DOHH2 (cell line): ENCODE results near the gene WDR59.
"Not testable (repeated sequence)": the region's sequence is repeated elsewhere in the genome, so short reads cannot be mapped to it uniquely, and the experiment has no call there.

Experiments used
- H3F3A ChIP-seq: fragments of 200-600 bp; sonication (generic), shearing (Covaris generic); 2 replicates; pipeline ENCODE4 v1.6.0; 2016; ENCODE audit warnings: antibody characterized with exemption, mild to moderate bottlenecking; ENCODE audit not compliant: control insufficient read depth, insufficient read depth
- H3K27ac ChIP-seq: fragments of 200-600 bp; sonication (generic); 2 replicates; pipeline ENCODE4 v1.5.1; 2014; ENCODE audit warnings: low read depth, mild to moderate bottlenecking, low read length, moderate library complexity
- H3K27me3 ChIP-seq: fragments of 200-600 bp; sonication (generic); 2 replicates; pipeline ENCODE4 v1.6.1; 2014; ENCODE audit warnings: mild to moderate bottlenecking, low read length, mixed read lengths; ENCODE audit not compliant: control insufficient read depth
- H3K36me3 ChIP-seq: fragments of 200-600 bp; sonication (generic); 2 replicates; pipeline ENCODE4 v1.6.1; 2014; ENCODE audit warnings: mild to moderate bottlenecking, low read length, moderate library complexity, mixed read lengths; ENCODE audit not compliant: control insufficient read depth
- H3K4me1 ChIP-seq: fragments of 200-600 bp; sonication (generic); 2 replicates; pipeline ENCODE4 v1.6.1; 2014; ENCODE audit warnings: mild to moderate bottlenecking, low read length, mixed read lengths; ENCODE audit not compliant: control insufficient read depth
- H3K4me2 ChIP-seq: fragments of 200-600 bp; sonication (generic); 2 replicates; pipeline ENCODE4 v1.6.0; 2014; ENCODE audit warnings: mild to moderate bottlenecking, low read length, moderate library complexity
- H3K4me3 ChIP-seq: fragments of 200-600 bp; sonication (generic); 2 replicates; pipeline ENCODE4 v1.5.1; 2014; ENCODE audit warnings: mild to moderate bottlenecking, low read length, mixed read lengths
- H3K79me2 ChIP-seq: fragments of 200-600 bp; sonication (generic); 2 replicates; pipeline ENCODE4 v1.6.1; 2014; ENCODE audit warnings: mild to moderate bottlenecking, low read length, mixed read lengths; ENCODE audit not compliant: control insufficient read depth
- H3K9me2 ChIP-seq: fragments of 200-600 bp; sonication (generic); replicated peaks from 2 replicates; pipeline ENCODE4 v1.6.1; 2014; ENCODE audit warnings: mild to moderate bottlenecking, low read length, mixed read lengths; ENCODE audit not compliant: control insufficient read depth
- H3K9me3 ChIP-seq: fragments of 200-600 bp; sonication (generic); 2 replicates; pipeline ENCODE4 v1.6.1; 2014; ENCODE audit warnings: antibody characterized with exemption, low read length, mixed read lengths; ENCODE audit not compliant: control insufficient read depth, insufficient read depth
- H4K20me1 ChIP-seq: fragments of 200-600 bp; sonication (generic); 2 replicates; pipeline ENCODE4 v1.6.0; 2014; ENCODE audit warnings: low read depth, mild to moderate bottlenecking, antibody characterized with exemption, low read length, moderate library complexity; ENCODE audit not compliant: control insufficient read depth, insufficient read depth
- EZH2phosphoT487 ChIP-seq: fragments of 200-600 bp; sonication (generic); IDR thresholded peaks from 2 replicates; pipeline ENCODE4 v1.6.1; 2017; ENCODE audit warnings: borderline replicate concordance, mild to moderate bottlenecking, antibody characterized with exemption, low read length, moderate library complexity, mixed read lengths
- TF ChIP-seq, protein P1 (sequence below): fragments of 200-600 bp; sonication (generic); IDR thresholded peaks from one replicate; pipeline ENCODE4 v1.5.1; 2014; ENCODE audit warnings: antibody characterized with exemption, mild to moderate bottlenecking, low read depth, low read length; ENCODE audit not compliant: poor library complexity, severe bottlenecking

Gene WDR59

DNA sequence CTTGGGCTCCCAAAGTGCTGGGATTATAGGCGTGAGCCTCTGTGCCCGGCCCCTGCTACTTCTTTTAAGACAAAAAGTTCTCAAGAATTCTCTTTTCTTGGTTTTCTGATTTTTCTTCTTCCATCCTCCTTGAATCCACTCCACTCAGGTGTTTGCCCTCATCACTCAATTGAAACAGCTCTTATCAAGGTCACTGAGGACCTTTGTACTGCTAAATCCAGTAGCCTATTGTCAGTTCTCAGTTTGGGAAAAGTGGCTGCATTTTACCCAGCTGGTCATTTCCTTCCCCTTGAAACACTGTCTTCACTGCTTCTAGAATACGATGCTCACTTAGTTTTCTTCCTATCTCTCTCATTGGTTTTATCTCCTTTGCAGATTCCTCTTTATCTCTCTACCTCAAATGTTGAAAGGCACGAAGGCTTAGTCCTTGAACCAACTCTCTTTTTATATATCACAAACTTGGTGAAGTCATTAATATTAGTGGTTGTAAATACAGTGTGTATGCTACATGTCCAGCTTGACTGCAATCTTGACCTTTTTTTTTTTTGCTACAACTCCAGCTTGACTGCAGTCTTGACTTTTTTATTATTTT is 43.7 kb upstream of the WDR59 start:
- Histone ChIP-seq H3K9me3 (no peaks in the 10 kb centered on the region), H3K27ac (no peak overlapping the region), H4K20me1 (no peaks in the 10 kb centered on the region), H3F3A (peaks cover 9% of the 10 kb centered on the region), H3K4me3 (no peak overlapping the region), H3K4me1 (peaks cover 22% of the 10 kb centered on the region), H3K4me2 (no peak overlapping the region), H3K27me3 (no peaks in the 10 kb centered on the region), H3K36me3 (no peaks in the 10 kb centered on the region), H3K79me2 (peaks cover 3% of the 10 kb centered on the region), H3K9me2 (no peaks in the 10 kb centered on the region)
- TF ChIP-seq, protein P1, sequence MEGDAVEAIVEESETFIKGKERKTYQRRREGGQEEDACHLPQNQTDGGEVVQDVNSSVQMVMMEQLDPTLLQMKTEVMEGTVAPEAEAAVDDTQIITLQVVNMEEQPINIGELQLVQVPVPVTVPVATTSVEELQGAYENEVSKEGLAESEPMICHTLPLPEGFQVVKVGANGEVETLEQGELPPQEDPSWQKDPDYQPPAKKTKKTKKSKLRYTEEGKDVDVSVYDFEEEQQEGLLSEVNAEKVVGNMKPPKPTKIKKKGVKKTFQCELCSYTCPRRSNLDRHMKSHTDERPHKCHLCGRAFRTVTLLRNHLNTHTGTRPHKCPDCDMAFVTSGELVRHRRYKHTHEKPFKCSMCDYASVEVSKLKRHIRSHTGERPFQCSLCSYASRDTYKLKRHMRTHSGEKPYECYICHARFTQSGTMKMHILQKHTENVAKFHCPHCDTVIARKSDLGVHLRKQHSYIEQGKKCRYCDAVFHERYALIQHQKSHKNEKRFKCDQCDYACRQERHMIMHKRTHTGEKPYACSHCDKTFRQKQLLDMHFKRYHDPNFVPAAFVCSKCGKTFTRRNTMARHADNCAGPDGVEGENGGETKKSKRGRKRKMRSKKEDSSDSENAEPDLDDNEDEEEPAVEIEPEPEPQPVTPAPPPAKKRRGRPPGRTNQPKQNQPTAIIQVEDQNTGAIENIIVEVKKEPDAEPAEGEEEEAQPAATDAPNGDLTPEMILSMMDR: no peak
- TF ChIP-seq EZH2phosphoT487: no peak

GRCh38 chr16:75027520-75028300 is 42.8 kb upstream of the WDR59 start:
- Histone ChIP-seq H3K27ac (no peak overlapping the region), H3K4me3 (no peak overlapping the region), H3K4me2 (no peak overlapping the region), H3K9me3 (no peaks in the 10 kb centered on the region), H4K20me1 (no peaks in the 10 kb centered on the region), H3K79me2 (peaks cover 5% of the 10 kb centered on the region), H3F3A (peaks cover 9% of the 10 kb centered on the region), H3K9me2 (no peaks in the 10 kb centered on the region), H3K27me3 (no peaks in the 10 kb centered on the region), H3K36me3 (no peaks in the 10 kb centered on the region), H3K4me1 (peaks cover 22% of the 10 kb centered on the region)
- TF ChIP-seq, protein P1: no peak
- no peak for TF ChIP-seq EZH2phosphoT487

DNA sequence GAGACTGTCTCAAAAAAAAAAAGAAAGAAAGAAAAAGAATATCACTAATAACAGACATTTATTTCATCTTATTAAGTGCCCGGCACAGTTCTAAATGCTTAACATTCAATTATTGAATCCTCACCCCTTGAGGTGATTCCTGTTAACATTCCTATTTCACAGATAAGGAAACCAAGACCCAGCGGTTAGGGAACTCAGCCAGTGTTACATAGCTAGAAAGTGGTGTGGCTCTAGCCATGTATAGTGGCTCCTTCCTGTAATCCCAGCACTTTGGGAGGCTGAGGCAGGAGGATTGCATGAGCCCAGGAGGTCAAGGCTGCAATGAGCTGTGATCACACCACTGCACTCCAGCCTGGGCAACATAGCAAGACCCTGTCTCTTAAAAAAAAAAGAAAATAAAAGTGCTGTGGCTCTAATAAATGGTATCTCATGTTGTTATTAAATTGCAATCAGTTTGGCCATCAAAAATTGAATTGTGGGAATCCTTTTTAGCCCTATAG is 42.0 kb upstream of the WDR59 start:
- Histone ChIP-seq H3F3A (peaks cover 9% of the 10 kb centered on the region), H4K20me1 (no peaks in the 10 kb centered on the region), H3K4me2 (no peak overlapping the region), H3K4me3 (no peak overlapping the region), H3K27me3 (no peaks in the 10 kb centered on the region), H3K4me1 (peaks cover 22% of the 10 kb centered on the region), H3K27ac (no peak overlapping the region), H3K79me2 (peaks cover 6% of the 10 kb centered on the region), H3K9me2 (no peaks in the 10 kb centered on the region), H3K9me3 (no peaks in the 10 kb centered on the region), H3K36me3 (no peaks in the 10 kb centered on the region)
- TF ChIP-seq EZH2phosphoT487: no peak
- TF ChIP-seq, protein P1: no peak

DNA sequence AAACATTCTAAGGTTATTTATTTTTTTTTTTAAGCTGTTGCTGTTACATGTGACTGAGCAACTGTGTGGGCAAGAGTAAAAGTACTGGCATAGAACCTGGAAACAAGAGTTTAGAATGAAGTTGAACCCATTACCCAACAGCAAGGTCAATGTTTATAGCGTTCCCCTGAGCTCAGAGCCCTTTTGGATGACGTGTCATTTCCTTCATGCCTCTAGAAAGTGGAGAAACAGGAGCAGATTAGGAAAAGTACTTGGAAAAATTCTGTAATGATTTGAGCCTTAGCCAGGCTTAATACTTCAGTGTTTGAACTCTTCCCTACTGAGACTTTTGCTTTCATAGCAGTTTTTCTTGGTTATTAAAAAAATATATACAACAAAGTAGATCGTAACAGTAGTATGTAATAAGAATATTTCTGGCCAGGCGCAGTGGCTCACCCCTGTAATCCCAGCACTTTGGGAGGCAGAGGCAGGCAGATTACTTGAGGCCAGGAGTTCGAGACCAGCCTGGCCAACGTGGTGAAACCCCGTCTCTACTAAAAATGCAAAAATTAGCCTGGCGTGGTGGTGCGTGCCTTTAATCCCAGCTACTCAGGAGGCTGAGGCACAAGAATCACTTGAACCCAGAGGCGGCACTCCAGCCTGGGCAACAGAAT is 41.4 kb upstream of the WDR59 start:
- H3K27me3 ChIP-seq, H3K79me2 ChIP-seq, H4K20me1 ChIP-seq, H3K4me2 ChIP-seq, H3K4me3 ChIP-seq, H3K9me2 ChIP-seq, H3K27ac ChIP-seq, H3K9me3 ChIP-seq, H3F3A ChIP-seq, H3K36me3 ChIP-seq: not testable (repeated sequence)
- peaks cover 22% of the 10 kb centered on the region for H3K4me1 ChIP-seq
